ENCODE results near the gene EAF1. TPM values are rescaled to one million over a fixed set of nuclear protein-coding genes. Genes with fewer than 3 reads are reported as not detected.
"Not testable (repeated sequence)": the region's sequence is repeated elsewhere in the genome, so short reads cannot be mapped to it uniquely, and the experiment has no call there.

EAF1 gene
- total RNA-seq, 1 donor from 2014 or later = 25.6 TPM

DNA sequence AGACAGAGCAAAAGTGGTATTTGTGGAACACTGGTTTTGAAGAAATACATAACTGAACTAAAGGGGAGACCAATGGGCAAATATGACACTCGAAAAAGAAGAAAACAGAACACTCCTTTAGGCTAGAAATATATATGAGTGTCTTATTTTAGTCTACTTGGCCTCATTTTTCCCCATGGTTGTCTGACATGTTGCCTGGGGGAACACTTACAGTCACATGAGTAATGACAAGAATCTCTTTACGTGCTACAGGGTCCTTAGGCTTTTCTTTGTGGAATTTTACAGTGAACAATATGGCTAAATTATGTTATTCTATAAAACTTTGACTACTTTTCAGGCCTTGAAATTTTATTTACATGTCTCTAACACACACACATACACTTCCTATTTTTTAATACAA, 17.6 kb upstream of the EAF1 start:
- ATAC-seq (no peak), DNase-seq (no peak)
- TF ChIP-seq, protein P1, sequence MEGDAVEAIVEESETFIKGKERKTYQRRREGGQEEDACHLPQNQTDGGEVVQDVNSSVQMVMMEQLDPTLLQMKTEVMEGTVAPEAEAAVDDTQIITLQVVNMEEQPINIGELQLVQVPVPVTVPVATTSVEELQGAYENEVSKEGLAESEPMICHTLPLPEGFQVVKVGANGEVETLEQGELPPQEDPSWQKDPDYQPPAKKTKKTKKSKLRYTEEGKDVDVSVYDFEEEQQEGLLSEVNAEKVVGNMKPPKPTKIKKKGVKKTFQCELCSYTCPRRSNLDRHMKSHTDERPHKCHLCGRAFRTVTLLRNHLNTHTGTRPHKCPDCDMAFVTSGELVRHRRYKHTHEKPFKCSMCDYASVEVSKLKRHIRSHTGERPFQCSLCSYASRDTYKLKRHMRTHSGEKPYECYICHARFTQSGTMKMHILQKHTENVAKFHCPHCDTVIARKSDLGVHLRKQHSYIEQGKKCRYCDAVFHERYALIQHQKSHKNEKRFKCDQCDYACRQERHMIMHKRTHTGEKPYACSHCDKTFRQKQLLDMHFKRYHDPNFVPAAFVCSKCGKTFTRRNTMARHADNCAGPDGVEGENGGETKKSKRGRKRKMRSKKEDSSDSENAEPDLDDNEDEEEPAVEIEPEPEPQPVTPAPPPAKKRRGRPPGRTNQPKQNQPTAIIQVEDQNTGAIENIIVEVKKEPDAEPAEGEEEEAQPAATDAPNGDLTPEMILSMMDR (IDR thresholded peaks at IDR 0.05) = no peak
- intact Hi-C loops (cut with DNase I) = no loop called here
- H3K27ac ChIP-seq = no peak overlapping the region
- H3K27me3 ChIP-seq (ENCODE audit: low read depth) = no peaks in the 10 kb centered on the region
- no peaks in the 10 kb centered on the region for H3K9me3 ChIP-seq
- peaks cover 18% of the 10 kb centered on the region for H3K4me1 ChIP-seq
- H3K36me3 ChIP-seq = peaks cover 59% of the 10 kb centered on the region
- no peak overlapping the region for H3K4me3 ChIP-seq

DNA sequence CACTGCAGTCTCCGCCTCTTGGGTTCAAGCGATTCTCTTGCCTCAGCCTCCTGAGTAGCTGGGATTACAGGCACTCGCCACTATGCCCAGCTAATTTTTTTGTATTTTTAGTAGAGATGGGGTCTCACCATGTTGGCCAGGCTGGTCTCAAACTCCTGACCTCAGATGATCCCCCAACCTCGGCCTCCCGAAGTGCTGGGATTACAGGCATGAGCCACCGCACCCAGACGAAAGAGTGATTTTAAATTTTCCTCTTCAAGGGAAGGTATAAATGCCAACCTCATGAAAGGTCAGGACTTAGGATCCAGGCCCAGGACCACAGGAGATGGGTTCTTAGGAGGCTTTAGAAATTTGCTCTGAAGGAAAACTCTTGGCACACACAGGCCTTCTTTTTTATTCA, 16.4 kb upstream of the EAF1 start:
- H3K27ac ChIP-seq; H3K9me3 ChIP-seq; DNase-seq; intact Hi-C loops (cut with DNase I); H3K4me3 ChIP-seq; ATAC-seq; H3K27me3 ChIP-seq (ENCODE audit: low read depth): not testable (repeated sequence)
- H3K36me3 ChIP-seq = peaks cover 71% of the 10 kb centered on the region
- peaks cover 12% of the 10 kb centered on the region for H3K4me1 ChIP-seq

DNA sequence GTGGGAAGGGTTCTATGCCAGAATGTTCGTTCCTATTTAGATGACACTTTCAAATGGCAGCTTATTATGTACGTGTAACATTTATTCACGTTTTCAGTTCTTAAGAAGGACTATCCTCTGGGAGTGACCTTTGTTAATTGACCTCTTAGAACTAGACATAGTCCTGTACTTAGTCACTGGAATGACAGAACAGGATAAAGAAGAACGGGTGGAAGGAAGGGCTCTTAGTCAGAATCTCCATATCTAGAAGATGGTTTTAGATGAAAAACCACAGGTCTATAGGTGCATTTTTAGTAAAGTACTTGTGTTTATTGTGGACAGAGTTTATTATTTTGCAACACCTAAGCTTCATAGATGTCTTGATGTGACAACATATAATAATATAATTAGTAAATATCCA, 6.5 kb upstream of the EAF1 start:
- no peaks in the 10 kb centered on the region for H3K9me3 ChIP-seq
- H3K27ac ChIP-seq = no peak overlapping the region
- H3K27me3 ChIP-seq (ENCODE audit: low read depth) = no peaks in the 10 kb centered on the region
- TF ChIP-seq, protein P1 (IDR thresholded peaks at IDR 0.05) = no peak
- peaks cover 5% of the 10 kb centered on the region for H3K4me1 ChIP-seq
- peaks cover 76% of the 10 kb centered on the region for H3K36me3 ChIP-seq
- no peak for ATAC-seq
- no peak for DNase-seq
- no peak overlapping the region for H3K4me3 ChIP-seq
- intact Hi-C loops (cut with DNase I) = no loop called here

DNA sequence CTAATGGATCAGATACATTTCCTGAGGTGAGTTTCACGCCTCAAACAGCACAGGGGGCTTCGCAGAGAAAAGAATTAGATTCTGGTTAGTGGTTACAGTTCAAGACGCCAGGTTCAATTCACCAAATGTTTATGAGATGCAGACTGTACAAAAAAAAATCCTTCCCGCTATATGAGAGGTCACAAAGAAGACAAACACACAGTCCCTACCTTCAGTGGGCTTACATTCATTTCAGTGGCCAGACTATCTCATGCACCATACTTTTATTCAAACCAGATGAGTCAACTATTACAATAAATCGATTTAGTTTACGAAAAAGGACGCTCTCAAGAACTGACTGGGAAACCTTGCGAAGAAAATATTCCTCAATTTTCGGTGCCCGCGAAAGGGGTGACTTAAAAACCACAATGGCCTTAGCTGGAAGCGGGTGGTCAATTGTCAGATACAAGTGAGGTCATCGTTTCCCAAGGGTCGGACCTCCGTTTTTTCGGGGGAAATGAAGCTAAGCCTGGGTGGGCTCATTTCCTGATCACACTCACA, 749 bp upstream of the EAF1 start:
- H3K4me3 ChIP-seq = peak overlapping the region; percentile 84
- intact Hi-C loops (cut with DNase I) = no loop called here
- no peaks in the 10 kb centered on the region for H3K27me3 ChIP-seq (ENCODE audit: low read depth)
- no peak for DNase-seq
- H3K9me3 ChIP-seq = no peaks in the 10 kb centered on the region
- H3K36me3 ChIP-seq = peaks cover 49% of the 10 kb centered on the region
- H3K27ac ChIP-seq = peak overlapping the region; percentile 87
- peaks cover 36% of the 10 kb centered on the region for H3K4me1 ChIP-seq
- no peak for ATAC-seq
- TF ChIP-seq, protein P1 (IDR thresholded peaks at IDR 0.05) = no peak

DNA sequence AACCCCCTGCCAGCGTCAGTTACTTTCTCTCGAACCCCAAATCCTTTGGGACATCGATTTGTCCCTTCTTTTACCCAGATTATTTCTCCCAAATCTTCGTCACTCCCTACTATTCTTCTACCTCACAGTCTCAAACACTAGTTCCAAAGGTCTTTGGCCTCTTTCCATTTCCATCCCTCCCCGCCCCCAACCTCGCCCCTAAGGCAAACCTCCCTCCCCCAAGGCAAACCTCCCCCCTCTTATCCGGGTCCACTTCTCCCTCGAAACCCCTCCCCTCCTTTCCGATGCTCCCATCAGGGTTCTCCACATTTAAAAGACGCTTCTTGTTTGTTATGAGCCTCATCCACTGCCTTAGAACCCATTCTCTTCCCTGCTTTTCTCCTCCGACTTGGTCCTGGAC, 583 bp downstream of the EAF1 start:
- H3K27ac ChIP-seq = peak overlapping the region; percentile 87
- H3K4me3 ChIP-seq = peak overlapping the region; percentile 84
- TF ChIP-seq, protein P1 (IDR thresholded peaks at IDR 0.05) = no peak
- no peaks in the 10 kb centered on the region for H3K27me3 ChIP-seq (ENCODE audit: low read depth)
- no peak for DNase-seq
- ATAC-seq = peak; percentile 35 to 37
- H3K4me1 ChIP-seq = peaks cover 36% of the 10 kb centered on the region
- peaks cover 49% of the 10 kb centered on the region for H3K36me3 ChIP-seq
- intact Hi-C loops (cut with DNase I) = no loop called here
- no peaks in the 10 kb centered on the region for H3K9me3 ChIP-seq

DNA sequence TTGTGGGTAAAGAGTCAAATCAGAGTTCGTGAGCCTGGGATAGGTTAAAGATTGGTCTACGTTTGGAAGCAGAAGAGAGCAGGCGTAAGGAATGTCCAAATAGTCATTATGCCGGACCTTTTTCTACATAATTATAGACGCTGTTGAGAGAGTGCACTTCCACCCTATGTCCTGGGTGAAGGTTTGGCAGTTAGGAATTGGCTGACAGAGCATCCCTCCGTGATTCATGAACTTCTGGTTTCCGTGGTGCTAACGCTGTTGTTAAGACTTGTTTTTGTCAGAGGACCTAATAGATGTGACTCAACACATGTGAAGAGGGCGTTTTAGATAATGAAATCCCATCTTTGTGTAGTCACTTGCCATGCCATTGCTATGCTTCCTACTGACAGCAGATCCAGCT, 1.1 kb downstream of the EAF1 start:
- DNase-seq = no peak
- Histone ChIP-seq H3K4me3 (peak overlapping the region; percentile 84), H3K4me1 (peaks cover 36% of the 10 kb centered on the region), H3K36me3 (peaks cover 49% of the 10 kb centered on the region), H3K9me3 (no peaks in the 10 kb centered on the region), H3K27ac (no peak overlapping the region), H3K27me3 (ENCODE audit: low read depth) (no peaks in the 10 kb centered on the region)
- intact Hi-C loops (cut with DNase I) = no loop called here
- TF ChIP-seq, protein P1 (IDR thresholded peaks at IDR 0.05) = no peak
- peak; percentile 41 to 57 for ATAC-seq
